Measurements from ENCODE around the gene ANKRD29.
"Not testable (repeated sequence)": the region's sequence is repeated elsewhere in the genome, so short reads cannot be mapped to it uniquely, and the experiment has no call there.

Gene ANKRD29

DNA sequence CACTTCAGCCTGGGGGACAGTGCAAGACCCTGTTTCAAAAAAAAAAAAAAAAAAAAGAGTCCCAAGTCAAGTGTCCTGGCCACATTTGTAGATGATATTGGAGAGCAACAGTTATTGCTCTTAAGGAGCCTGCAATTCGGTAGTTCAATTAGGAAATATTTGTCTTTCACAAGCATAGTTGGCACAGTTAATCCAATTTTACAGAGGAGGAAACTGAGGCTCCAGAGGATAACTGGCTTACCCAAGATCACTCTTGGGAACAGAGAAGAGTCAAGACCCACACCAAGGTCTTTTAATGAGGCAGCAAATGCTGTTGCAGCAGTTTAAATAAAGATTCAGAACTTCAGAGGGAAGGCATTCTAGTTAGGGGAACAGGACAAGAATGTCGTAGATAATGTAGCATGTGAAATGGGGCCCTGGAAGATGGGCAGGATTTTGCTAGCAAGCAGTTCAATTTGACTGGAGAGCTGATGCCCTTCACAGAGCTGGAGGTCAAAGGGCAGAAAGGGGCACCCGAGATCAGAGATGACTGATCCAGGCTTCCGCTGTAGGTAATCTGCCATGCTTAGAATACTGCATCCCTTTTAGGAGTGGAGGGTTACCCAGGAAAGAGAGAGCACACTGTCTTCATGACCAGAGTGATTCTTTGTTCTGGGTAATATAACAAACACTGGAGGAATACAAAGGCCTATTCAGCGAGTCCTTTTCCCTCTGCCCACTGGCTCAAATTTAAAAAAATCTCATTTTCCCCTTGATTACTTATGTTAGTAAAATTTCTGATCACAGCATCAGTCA is 79.4 kb downstream of the ANKRD29 start:
- FAIRE-seq, result no peak
- DNase-seq (ENCODE audit: insufficient read length, low spot score), result no peak
- TF ChIP-seq POLR2A (IDR thresholded peaks at IDR 0.05; ENCODE audit: low read depth, low read length), result no peak

GRCh38 chr18:23580677-23581367 is 81.9 kb downstream of the ANKRD29 start:
- no peak for TF ChIP-seq POLR2A (IDR thresholded peaks at IDR 0.05; ENCODE audit: low read depth, low read length)
- FAIRE-seq, result no peak

GRCh38 chr18:23578891-23579653 is 83.6 kb downstream of the ANKRD29 start:
- no peak for DNase-seq (ENCODE audit: insufficient read length, low spot score)
- FAIRE-seq, result no peak
- TF ChIP-seq POLR2A (IDR thresholded peaks at IDR 0.05; ENCODE audit: low read depth, low read length), result no peak

More at GRCh38 chr18:23580677-23581367, 81.9 kb downstream of the ANKRD29 start:
- peak; percentile 27 for DNase-seq (ENCODE audit: insufficient read length, low spot score)

DNA sequence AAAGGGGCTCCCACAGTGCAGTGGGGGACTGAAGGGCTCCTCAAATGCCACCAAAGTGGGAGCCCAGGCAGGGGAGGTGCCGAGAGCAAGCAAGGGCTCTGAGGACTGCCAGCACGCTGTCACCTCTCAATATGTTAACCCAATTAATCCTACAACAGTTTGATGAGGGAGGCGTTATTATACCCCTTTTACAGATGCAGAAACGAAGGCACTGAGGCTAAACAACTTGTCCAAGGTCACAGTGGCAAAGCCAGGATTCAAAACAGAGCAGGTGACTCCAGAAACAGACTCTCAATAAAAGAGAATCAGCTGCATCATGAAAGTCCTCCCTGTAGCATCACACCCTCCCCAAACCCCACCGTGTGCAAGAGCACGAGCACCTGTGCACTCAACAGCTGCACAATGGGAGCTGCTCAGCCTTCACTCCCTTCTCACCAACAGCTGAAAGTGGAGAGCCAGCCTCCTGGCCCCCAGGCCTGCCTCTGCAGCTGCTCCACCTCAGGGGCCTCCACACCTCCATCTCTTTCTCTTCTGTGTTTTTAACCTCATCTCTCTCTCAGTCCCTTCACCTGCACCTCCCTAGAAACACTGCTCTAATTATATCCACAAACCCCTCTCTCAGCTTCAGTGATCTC is 84.5 kb downstream of the ANKRD29 start:
- FAIRE-seq, result no peak
- no peak for DNase-seq (ENCODE audit: insufficient read length, low spot score)
- no peak for TF ChIP-seq POLR2A (IDR thresholded peaks at IDR 0.05; ENCODE audit: low read depth, low read length)

DNA sequence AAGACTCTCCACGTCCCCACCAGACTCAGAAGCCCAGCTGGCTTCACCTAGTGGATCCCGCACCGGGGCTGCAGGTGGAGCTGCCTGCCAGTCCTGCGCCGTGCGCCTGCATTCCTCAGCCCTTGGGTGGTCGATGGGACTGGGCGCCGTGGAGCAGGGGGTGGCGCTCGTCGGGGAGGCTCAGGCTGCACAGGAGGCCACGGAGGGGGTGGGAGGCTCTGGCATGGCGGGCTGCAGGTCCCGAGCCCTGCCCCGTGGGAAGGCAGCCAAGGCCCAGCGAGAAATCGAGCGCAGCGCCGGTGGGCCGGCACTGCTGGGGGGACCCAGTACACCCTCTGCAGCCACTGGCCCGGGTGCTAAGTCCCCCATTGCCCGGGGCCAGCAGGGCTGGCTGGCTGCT is 85.2 kb downstream of the ANKRD29 start:
- not testable (repeated sequence) for FAIRE-seq; DNase-seq (ENCODE audit: insufficient read length, low spot score)

GRCh38 chr18:23575309-23575651 is 87.4 kb downstream of the ANKRD29 start:
- FAIRE-seq (no peak), DNase-seq (ENCODE audit: insufficient read length, low spot score) (no peak)
- TF ChIP-seq POLR2A (IDR thresholded peaks at IDR 0.05; ENCODE audit: low read depth, low read length), result no peak

DNA sequence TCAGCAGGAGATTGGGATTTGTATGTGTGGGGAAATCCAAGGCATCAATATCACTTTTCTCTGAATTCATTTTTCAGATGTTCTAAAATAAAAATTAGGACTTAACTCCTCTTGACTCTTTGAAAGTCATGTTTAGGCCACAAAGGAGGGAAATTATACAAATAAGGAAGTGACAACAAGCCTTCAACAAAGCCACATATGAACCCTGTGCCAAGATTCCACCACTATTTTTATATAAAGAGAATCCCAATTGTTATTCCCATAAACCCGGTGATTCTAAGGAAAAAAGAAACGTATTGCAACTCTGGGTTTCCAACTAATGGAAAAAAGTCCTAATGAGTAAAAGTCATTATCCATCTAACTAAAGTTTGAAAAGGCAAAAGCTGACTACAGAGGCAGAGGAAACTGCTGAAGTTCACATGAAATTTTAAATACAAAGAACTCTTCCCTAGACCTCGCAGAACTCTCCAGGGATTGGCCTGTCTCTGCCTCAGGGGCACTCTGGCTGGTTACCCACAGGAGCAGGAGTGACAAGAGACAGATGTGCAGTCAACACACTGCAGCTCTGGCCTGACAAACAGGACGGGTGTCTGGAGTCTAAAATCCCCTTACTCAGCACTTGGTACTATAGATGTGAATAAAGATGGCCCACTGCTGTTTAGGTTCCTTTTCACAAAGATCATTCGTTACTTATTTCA is 88.0 kb downstream of the ANKRD29 start:
- no peak for TF ChIP-seq POLR2A (IDR thresholded peaks at IDR 0.05; ENCODE audit: low read depth, low read length)
- FAIRE-seq, result no peak
- DNase-seq (ENCODE audit: insufficient read length, low spot score), result no peak

- FAIRE-seq (no peak), DNase-seq (ENCODE audit: insufficient read length, low spot score) (peak; percentile 48)
- TF ChIP-seq POLR2A (IDR thresholded peaks at IDR 0.05; ENCODE audit: low read depth, low read length), result no peak
Observed at GRCh38 chr18:23573626-23574431, 88.9 kb downstream of the ANKRD29 start.

DNA sequence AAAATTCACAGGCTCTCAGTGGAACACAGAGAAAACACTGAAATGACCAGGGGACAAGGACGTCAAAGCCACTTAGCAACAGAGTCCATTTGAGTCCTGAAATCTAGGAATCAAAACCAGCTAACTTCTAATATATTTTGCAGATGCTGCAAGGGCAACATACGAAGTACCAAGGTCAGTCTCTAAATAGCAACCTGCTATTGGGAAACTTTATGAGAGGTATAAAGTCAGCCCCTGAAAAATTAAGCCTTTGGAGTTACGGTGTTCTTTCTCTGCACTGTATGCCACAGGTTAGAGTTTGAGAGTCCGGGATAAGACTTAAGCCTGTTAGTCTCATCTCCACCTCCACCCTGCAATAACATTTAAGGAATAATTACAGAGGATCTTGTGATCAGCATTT is 89.7 kb downstream of the ANKRD29 start:
- FAIRE-seq, result no peak
- no peak for DNase-seq (ENCODE audit: insufficient read length, low spot score)
- no peak for TF ChIP-seq POLR2A (IDR thresholded peaks at IDR 0.05; ENCODE audit: low read depth, low read length)

GRCh38 chr18:23572570-23572969 is 90.1 kb downstream of the ANKRD29 start:
- DNase-seq (ENCODE audit: insufficient read length, low spot score) (no peak), FAIRE-seq (no peak)
- TF ChIP-seq POLR2A (IDR thresholded peaks at IDR 0.05; ENCODE audit: low read depth, low read length), result no peak

DNA sequence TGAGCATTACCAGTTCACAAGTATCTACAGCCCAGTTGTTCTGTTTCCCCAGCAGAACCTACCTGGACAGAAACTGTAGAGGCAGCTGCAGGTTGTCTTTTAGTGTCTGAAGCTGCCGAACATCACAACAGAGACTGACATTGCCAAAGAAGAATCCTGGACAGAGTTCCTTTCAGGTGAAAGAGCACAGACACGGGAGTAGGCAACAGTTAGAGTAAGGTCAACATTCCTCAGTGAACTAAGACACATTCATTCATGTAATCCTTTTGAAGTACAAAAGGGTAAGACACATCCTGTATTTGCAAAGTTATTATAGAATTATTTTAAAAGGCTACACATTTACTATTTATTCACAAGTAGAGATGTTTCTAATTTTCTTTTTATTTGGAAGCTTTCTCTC is 90.7 kb downstream of the ANKRD29 start:
- no peak for DNase-seq (ENCODE audit: insufficient read length, low spot score)
- no peak for TF ChIP-seq POLR2A (IDR thresholded peaks at IDR 0.05; ENCODE audit: low read depth, low read length)
- no peak for FAIRE-seq

DNA sequence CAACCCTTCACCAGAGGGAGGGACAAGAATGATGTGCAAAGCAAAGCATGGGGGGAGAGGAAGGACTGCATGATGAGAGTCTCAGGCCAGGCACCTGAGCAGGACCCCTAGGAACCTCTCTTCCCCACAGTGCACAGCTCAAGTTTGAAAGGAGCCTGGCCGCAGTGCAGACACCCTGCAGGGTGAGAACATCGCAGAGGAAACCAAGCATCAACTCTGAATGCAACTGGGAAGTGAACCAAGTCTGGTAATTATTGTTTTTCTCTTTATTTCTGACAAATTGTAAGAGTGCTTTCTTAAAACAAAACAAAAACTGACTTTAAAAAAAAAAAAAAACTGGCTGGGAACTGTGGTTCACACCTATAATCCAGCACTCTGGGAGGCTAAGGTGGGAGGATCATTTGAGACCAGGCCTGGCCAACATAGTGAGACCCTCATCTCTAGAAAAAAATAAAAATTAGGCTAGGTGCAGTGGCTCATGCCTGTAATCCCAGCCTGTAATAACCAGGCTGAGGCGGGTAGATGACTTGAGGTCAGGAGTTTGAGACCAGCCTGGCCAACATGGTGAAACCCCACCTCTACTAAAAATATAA is 91.7 kb downstream of the ANKRD29 start:
- DNase-seq (ENCODE audit: insufficient read length, low spot score) (no peak), FAIRE-seq (no peak)
- TF ChIP-seq POLR2A (IDR thresholded peaks at IDR 0.05; ENCODE audit: low read depth, low read length), result no peak

All from H54 (cell line).